Prostate gland (tissue), 2 donors: ENCODE measurements around the gene GLP2R.

Experiments
- POLR2A ChIP-seq: fragments of 450-650 bp; IDR thresholded peaks from one replicate; pipeline ENCODE4 v1.6.1; 2016; ENCODE audit warnings: antibody characterized with exemption, mild to moderate bottlenecking
- POLR2AphosphoS5 ChIP-seq: sonication (generic); formaldehyde crosslinking; IDR thresholded peaks from one replicate; pipeline ENCODE4 v1.6.1; 2017; ENCODE audit warnings: antibody characterized with exemption
- TF ChIP-seq, protein P1 (sequence below), 4 experiments: fragments of 200-600 bp in 2 of 4; fragments of 450-650 bp in 2 of 4; sonication (generic) in 2 of 4; IDR thresholded peaks; 1 replicate in 3 of 4; 2 replicates in 1 of 4; pipeline ENCODE4 v1.5.1; 2016 to 2019; ENCODE audit warnings: antibody characterized with exemption in 4 of 4, mild to moderate bottlenecking in 2 of 4, moderate library complexity in 2 of 4

DNA sequence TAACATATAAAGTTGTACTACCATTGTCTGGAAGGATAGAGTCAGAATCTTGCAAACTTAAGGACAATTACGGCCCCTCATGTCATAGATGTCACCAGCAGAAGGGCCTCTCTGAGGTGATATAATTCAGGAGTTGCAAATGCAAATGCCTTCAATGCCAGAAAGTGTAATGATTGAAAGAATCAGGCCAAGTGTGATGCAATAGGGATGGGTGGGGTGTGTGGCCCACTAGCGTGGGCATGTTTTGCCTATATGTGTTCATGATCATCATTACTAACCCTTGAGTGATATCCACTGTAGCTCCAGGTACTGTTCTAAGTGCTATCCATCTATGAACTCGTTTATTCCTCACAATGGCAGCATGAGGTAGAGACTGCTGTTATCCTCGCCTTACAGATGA is 35.4 kb upstream of the GLP2R start:
- TF ChIP-seq, protein P1, sequence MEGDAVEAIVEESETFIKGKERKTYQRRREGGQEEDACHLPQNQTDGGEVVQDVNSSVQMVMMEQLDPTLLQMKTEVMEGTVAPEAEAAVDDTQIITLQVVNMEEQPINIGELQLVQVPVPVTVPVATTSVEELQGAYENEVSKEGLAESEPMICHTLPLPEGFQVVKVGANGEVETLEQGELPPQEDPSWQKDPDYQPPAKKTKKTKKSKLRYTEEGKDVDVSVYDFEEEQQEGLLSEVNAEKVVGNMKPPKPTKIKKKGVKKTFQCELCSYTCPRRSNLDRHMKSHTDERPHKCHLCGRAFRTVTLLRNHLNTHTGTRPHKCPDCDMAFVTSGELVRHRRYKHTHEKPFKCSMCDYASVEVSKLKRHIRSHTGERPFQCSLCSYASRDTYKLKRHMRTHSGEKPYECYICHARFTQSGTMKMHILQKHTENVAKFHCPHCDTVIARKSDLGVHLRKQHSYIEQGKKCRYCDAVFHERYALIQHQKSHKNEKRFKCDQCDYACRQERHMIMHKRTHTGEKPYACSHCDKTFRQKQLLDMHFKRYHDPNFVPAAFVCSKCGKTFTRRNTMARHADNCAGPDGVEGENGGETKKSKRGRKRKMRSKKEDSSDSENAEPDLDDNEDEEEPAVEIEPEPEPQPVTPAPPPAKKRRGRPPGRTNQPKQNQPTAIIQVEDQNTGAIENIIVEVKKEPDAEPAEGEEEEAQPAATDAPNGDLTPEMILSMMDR (IDR thresholded peaks at IDR 0.05) = no peak
- no peak for TF ChIP-seq POLR2A
- TF ChIP-seq POLR2AphosphoS5 = no peak
